Activated naive CD4-positive, alpha-beta T cell treated with anti-CD3 and anti-CD28 coated beads, Interleukin-2, amount 50 U/mL, for 16 hours (primary cell): ENCODE measurements around the gene CORIN.
"Not testable (repeated sequence)": the region's sequence is repeated elsewhere in the genome, so short reads cannot be mapped to it uniquely, and the experiment has no call there.

Source experiments
- DNase-seq: peaks from one replicate; pipeline ENCODE4 v3.0.0-alpha.2; 2020

The CORIN gene

GRCh38 chr4:47553329-47554125 lies 284.3 kb downstream of the CORIN start:
- DNase-seq: no peak

GRCh38 chr4:47551682-47552081 lies 286.2 kb downstream of the CORIN start:
- no peak for DNase-seq

- DNase-seq: no peak
Measured at GRCh38 chr4:47550899-47551548, 286.8 kb downstream of the CORIN start.

DNA sequence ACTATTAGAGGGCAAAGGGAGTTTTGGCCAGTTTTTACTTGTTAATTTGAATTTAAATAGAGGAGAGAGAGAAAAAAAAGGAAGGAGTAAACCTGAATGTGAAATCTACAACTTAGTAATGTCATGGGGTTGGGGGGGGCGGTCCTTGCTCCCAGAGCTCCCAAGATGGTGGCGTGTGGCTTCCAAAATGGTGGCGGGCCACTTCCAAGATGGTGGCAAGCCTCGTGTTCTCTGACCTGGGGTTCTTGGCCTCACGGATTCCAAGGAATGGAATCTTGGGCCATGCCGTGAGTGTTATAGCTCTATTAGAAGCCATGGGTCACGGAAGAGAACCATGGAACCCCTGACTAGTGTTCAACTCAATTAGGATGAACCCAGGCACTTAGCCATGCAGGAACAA lies 287.5 kb downstream of the CORIN start:
- DNase-seq: not testable (repeated sequence)
